Prostate gland (tissue), 2 donors: ENCODE data around the gene FAM107B.

Experiments used
- POLR2AphosphoS5 ChIP-seq: sonication (generic); formaldehyde crosslinking; IDR thresholded peaks from one replicate; pipeline ENCODE4 v1.6.1; 2017; ENCODE audit warnings: antibody characterized with exemption
- TF ChIP-seq, protein P1 (sequence below), 4 experiments: fragments of 200-600 bp in 2 of 4; fragments of 450-650 bp in 2 of 4; sonication (generic) in 2 of 4; IDR thresholded peaks; 1 replicate in 3 of 4; 2 replicates in 1 of 4; pipeline ENCODE4 v1.5.1; 2016 to 2019; ENCODE audit warnings: antibody characterized with exemption in 4 of 4, mild to moderate bottlenecking in 2 of 4, moderate library complexity in 2 of 4

DNA sequence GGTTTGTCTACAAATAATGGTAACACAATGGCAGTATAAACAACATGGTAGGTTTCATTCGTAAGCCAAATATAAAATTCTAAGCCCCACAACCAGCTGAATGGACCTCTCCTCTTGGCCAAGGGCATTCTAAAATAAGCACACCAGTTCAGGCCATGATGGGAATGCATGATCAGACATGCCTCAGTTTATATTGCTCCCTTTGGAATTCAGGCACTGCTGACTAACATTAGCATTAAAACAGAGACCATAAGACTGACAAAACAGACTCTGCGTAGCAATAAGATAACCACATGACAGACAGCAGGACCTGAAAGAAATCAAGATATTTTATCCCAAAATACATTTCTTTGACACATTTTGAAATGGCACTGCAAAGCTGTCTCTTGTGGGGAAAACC lies 125.8 kb downstream of the FAM107B start:
- TF ChIP-seq, protein P1, sequence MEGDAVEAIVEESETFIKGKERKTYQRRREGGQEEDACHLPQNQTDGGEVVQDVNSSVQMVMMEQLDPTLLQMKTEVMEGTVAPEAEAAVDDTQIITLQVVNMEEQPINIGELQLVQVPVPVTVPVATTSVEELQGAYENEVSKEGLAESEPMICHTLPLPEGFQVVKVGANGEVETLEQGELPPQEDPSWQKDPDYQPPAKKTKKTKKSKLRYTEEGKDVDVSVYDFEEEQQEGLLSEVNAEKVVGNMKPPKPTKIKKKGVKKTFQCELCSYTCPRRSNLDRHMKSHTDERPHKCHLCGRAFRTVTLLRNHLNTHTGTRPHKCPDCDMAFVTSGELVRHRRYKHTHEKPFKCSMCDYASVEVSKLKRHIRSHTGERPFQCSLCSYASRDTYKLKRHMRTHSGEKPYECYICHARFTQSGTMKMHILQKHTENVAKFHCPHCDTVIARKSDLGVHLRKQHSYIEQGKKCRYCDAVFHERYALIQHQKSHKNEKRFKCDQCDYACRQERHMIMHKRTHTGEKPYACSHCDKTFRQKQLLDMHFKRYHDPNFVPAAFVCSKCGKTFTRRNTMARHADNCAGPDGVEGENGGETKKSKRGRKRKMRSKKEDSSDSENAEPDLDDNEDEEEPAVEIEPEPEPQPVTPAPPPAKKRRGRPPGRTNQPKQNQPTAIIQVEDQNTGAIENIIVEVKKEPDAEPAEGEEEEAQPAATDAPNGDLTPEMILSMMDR (IDR thresholded peaks at IDR 0.05) = no peak
- TF ChIP-seq POLR2AphosphoS5 = peak; percentile 26
